HEK293 (cell line): ENCODE data around the gene AHCY.

Experiments used
- CTCF ChIP-seq: fragments of 450-650 bp; formaldehyde crosslinking; IDR thresholded peaks from 2 replicates; pipeline ENCODE4 v1.5.1; 2016; ENCODE audit warnings: missing biosample characterization, missing genetic modification characterization
- PATZ1 ChIP-seq: fragments of 450-650 bp; formaldehyde crosslinking; IDR thresholded peaks from 2 replicates; pipeline ENCODE4 v1.5.1; 2016; ENCODE audit warnings: missing biosample characterization, missing genetic modification characterization
- PRDM1 ChIP-seq: fragments of 450-650 bp; formaldehyde crosslinking; IDR thresholded peaks from 2 replicates; pipeline ENCODE4; 2016; ENCODE audit warnings: missing biosample characterization, missing genetic modification characterization
- ZNF155 ChIP-seq: fragments of 450-650 bp; formaldehyde crosslinking; IDR thresholded peaks from 2 replicates; pipeline ENCODE4 v1.5.1; 2016; ENCODE audit warnings: missing biosample characterization, missing genetic modification characterization
- ZNF394 ChIP-seq: fragments of 450-650 bp; formaldehyde crosslinking; IDR thresholded peaks from 2 replicates; pipeline ENCODE4 v1.5.1; 2016; ENCODE audit warnings: missing biosample characterization, missing genetic modification characterization, mild to moderate bottlenecking, moderate library complexity, borderline replicate concordance
- ZNF398 ChIP-seq: fragments of 450-650 bp; formaldehyde crosslinking; IDR thresholded peaks from 2 replicates; pipeline ENCODE4 v1.5.1; 2017; ENCODE audit warnings: missing biosample characterization, missing genetic modification characterization

- TF ChIP-seq ZNF394 (tag by site-specific recombination) (no peak), PATZ1 (no peak), PRDM1 (tag by site-specific recombination) (no peak), ZNF155 (tag by site-specific recombination) (no peak), CTCF (tag by site-specific recombination) (no peak), ZNF398 (tag by site-specific recombination) (no peak)
These were observed 2.4 kb upstream of the AHCY start for GRCh38 chr20:34305333-34306230.
